DMS153 treated with DMSO at 0.1 percent for 48 hours (cell line): ENCODE results near the gene TCP11L2.
A peak's percentile ranks its signal among the peaks of the same experiment; 100 is the strongest.
"Not testable (repeated sequence)": the region's sequence is repeated elsewhere in the genome, so short reads cannot be mapped to it uniquely, and the experiment has no call there.

Experiments
- DNase-seq: peaks from one replicate; lab custom pipeline; 2025; ENCODE audit not compliant: unreplicated experiment; lab: John Stamatoyannopoulos, UW

Gene TCP11L2

GRCh38 chr12:106342397-106343213, 40.1 kb downstream of the TCP11L2 start:
- DNase-seq: no peak

- DNase-seq: no peak
These were observed 40.6 kb downstream of the TCP11L2 start for GRCh38 chr12:106343214-106343528.

DNA sequence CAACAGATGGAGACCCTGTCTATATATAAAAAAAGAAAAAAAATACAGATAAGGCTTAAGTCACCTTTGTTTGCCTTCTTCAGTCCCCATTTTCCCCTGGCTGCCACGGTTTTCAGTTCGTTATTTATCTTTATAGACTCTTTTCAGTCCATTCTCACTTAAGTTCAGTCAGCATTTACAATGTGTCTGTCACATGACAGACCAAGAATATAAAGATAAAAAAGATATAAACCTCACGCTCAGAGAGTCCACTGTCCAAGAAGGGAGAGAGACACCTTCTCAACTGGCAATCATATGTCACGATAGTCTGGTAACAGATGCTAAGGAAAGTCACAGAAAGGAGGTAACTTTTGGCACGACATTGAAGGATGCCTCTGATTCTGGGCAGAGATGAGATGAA, 41.6 kb downstream of the TCP11L2 start:
- no peak for DNase-seq

DNA sequence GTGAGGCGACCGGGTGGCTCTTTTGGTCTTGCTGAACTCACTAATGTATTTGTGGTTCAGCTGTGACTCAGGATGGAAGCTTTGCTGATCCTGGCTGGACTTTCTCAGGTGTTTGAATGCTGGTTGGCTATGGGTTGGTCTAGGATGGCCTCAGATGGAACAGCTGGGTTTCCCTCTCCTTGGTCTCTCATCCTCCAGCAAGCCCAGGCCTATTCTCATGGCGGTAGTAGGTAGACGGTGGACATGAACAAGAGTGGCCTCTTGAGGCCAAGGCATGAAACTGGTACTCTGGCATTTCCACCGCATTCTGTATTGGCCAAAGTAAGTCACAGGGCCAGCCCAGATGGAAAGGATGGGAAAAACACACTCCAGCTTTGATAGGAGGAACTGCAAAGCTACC, 43.2 kb downstream of the TCP11L2 start:
- no peak for DNase-seq

DNA sequence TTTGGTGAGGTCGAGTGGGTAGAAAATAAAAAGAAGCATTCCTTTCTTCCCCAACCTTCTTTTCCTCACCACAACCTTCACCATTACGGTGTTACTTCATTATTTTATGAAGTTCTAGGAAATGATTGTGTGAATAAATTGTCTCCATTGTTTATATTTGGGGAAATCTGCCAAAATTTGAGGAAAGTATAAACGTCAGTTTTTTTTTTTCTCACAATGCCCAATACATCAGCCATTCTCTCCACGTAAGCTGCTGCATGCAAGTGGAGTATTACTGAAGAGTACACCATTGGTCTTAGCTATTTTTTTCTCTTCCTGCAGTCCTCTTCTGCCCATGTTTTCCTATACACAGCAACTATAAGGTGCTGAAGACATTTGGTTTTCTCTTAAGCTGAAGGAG, 45.9 kb downstream of the TCP11L2 start:
- DNase-seq: no peak

- DNase-seq: no peak
These were observed 50.6 kb downstream of the TCP11L2 start for GRCh38 chr12:106353175-106353574.

- peak; percentile 96 for DNase-seq
These were observed 55.2 kb downstream of the TCP11L2 start, which contains the start of gene POLR3B for GRCh38 chr12:106357549-106358395. Gene POLR3B (plus strand): TSS chr12:106357748. CDS start chr12:106357880, 132 bp downstream.

- no peak for DNase-seq
These were observed 56.1 kb downstream of the TCP11L2 start for GRCh38 chr12:106358396-106359241.

- DNase-seq: no peak
These were observed 57.3 kb downstream of the TCP11L2 start for GRCh38 chr12:106359646-106360399.

- DNase-seq: no peak
These were observed 58.0 kb downstream of the TCP11L2 start for GRCh38 chr12:106360400-106360994.

DNA sequence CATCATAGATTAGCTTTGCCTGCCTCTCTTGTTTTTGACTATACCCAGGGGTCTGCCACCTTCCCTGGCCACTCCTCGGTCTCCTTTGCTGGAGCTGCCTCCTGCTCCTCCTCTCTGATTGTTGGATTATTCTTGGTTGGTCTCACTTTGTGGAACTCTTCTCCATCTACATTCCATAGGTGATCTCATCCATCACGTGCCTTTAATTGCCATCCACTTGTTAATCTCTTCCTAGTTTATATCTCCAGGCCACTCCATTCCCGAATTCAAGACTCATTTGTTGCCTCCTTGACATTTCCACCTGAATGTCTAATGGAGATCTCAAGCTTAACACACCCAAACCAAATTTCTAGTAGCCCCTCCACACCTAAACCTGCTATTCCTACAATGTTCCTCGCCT, 60.4 kb downstream of the TCP11L2 start:
- no peak for DNase-seq

GRCh38 chr12:106364261-106364660, 61.7 kb downstream of the TCP11L2 start:
- DNase-seq: no peak

DNA sequence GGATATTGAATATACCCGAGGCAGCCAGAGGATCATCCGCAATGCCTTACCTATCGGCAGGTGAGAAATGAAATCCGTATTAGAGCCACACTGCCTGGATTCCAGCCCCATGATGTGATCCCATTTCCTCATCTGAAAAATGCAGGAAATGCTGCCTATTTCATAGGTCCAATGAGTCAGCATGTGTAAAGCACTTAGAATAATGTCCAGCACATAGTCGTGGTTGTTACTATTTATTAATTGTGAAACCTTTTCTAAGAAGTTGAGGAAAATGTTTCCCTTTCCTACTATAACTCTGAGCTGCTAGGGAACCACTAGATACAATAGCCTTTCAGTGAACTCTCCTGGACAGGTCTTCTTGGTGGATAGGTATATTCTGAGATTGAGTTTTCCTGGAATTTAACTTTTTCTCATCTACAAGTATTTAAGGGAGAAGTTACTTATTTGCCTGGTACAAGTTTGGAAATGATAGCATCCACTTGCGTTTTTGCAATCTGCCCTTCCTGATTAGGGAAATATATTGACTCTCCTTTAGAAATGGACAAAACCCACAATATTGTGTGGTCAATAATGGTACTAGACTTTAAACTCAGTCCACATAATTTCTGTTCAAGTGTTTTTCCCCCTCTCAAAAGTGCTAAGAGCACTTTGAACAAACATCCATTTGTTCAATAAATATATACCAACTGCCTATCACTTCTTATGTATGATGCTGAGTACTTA, 67.3 kb downstream of the TCP11L2 start:
- DNase-seq: no peak

DNA sequence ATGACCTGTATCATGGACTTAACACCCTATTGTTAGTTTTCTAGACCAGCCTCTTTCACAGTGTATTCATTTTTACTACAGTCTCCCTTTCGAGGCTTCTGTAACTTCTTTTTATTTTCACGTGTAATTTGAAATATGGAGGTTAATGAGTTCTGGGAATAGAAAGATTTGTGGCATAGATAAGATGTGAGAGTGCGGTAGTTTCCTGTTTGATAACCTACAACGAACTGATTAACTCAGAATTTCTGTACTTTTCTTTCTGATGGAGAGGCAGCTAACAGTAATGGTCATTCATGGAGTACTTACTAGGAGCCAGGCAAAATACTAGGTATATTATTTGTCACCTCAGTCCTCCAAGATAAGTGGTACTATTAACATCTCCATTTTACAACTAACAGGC, 76.3 kb downstream of the TCP11L2 start:
- no peak for DNase-seq

DNA sequence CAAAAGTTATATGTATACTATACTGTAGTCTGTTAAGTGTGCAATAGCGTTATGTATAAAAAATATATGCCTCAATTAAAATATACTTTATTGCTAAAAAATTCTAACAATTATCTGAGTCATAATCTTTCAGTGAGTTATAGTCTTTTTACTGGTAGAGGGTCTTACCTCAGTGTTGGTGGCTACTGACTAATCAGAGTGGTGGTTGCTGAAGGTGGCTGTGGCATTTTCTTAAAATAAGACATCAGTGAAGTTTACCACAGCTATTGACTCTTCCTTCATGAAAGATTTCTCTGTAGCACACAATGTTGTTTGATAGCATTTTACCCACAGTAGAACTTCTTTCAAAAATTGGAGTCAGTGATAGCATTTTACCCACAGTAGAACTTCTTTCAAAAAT, 78.4 kb downstream of the TCP11L2 start:
- no peak for DNase-seq

DNA sequence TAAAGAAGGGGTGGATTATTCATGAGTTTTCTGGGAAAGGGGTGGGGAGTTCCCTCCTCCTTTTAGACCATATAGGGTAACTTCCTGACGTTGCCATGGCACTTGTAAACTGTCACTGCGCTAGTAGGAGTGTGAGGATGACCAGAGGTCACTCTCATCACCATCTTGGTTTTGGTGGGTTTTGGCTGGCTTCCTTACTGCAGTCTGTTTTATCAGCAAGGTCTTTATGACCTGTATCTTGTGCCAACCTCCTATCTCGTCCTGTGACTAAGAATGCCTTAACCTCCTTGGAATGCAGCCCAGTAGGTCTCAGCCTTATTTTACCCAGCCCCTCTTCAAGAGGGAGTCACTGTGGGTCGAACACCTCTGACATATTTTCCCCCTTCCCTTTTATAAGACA, 79.3 kb downstream of the TCP11L2 start:
- not testable (repeated sequence) for DNase-seq

GRCh38 chr12:106386813-106387535, 84.4 kb downstream of the TCP11L2 start:
- DNase-seq: no peak

DNA sequence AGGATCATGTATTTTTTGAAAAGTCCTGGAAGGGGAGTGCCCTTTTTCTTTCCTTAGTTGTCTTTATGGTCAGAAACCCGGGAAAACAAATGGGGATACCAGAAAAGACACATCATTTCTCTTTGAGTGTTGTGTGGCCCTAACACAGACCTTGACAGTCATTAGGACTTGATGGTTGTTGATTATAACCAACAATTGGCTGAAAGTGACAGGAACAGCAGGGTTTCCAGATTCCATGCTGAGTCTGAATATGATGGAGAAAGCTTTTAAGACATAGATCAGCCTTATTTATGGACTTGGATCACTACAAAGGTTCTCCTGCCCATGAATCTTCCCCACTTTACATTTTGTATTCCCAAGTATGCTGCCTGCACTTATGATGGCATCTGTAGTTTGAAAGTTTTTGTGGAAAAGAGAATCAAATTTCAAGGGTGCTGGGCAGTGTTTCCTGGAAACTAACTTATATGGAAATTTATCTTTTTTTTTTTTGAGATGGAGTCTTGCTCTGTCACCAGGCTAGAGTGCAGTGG, 85.4 kb downstream of the TCP11L2 start:
- no peak for DNase-seq

- DNase-seq: no peak
These were observed 86.6 kb downstream of the TCP11L2 start for GRCh38 chr12:106389151-106389550.
